Left hindlimb (tissue), 1 donor: ENCODE results near the gene TMEM81.
A peak's percentile ranks its signal among the peaks of the same experiment; 100 is the strongest.

Source experiments
- DNase-seq: peaks from one replicate; pipeline ENCODE4 v3.0.0-alpha.2; 2018

Gene TMEM81, protein sequence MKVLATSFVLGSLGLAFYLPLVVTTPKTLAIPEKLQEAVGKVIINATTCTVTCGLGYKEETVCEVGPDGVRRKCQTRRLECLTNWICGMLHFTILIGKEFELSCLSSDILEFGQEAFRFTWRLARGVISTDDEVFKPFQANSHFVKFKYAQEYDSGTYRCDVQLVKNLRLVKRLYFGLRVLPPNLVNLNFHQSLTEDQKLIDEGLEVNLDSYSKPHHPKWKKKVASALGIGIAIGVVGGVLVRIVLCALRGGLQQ

GRCh38 chr1:205084360-205084759, at the start of gene TMEM81:
Gene TMEM81 (minus strand): TSS chr1:205084460. CDS start chr1:205084320, 140 bp downstream.
- DNase-seq: no peak

- DNase-seq: no peak
These were observed 49.0 kb upstream of the TMEM81 start for GRCh38 chr1:205133287-205133686.

GRCh38 chr1:205129447-205130029, 45.3 kb upstream of the TMEM81 start:
- no peak for DNase-seq

- DNase-seq: no peak
These were observed 43.8 kb upstream of the TMEM81 start for GRCh38 chr1:205128050-205128449.

DNA sequence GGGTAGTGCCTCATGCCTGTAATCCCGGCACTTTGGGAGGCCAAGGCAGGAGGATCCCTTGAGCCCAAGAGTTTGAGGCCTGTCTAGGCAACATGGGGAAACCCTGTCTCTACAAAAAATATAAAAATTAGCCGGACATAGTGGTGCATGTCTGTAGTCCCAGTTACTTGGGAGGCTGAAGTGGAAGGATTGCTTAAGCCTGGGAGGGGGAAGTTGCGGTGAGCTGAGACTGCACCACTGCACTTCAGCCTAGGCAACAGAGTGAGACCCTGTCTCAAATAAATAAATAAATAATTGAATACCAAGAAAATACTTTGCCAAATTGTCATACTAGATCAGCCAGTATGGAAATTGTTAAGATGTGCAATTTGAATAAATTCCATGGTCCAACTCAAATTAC, 43.4 kb upstream of the TMEM81 start:
- no peak for DNase-seq

- no peak for DNase-seq
These were observed 40.5 kb upstream of the TMEM81 start for GRCh38 chr1:205124726-205125125.

- DNase-seq: no peak
These were observed 38.2 kb upstream of the TMEM81 start for GRCh38 chr1:205122489-205122882.

DNA sequence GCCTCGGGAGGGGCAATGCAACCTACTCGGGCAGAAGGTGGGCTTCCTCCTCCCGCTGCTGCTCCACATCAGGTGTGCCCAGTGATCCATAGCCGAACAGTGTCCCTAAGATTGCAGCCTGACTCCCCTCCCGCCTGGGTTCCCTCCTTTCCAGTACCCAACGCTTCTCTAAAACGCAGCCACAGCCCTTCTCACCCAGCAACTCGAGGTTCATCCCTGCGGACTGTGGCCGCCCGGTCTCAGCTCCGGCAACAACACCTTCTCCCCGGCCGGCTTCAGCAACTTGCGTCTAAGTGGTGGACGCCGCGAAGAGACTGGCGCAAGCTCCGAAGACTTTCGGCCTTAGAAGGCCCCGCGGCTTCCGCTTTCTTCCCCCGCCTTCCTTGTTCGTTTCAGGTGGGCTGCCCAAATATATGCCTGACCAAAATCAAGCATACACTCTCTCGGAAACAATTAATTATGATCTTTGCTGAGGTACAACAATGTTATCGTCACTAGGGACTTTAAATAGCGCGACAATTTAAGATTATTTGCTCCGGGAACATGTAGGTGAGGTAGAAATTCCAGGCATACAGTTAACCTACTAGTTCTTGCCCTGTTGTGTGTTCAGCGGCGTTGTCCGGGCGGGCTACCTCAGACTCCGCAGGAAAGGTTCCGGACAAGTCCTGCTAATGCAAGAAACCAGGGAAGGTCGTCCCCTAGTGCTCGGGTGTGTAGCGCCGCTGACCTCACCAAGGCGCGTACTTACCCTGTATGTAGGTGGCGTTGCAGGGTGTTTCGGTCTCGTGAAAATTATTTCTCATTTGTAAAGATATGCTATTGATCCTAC, 37.6 kb upstream of the TMEM81 start, which contains the start of gene RBBP5:
RBBP5 (minus strand) TSS at position 319 of the 829 bp plus-strand sequence; CDS start at position 214, 105 bp downstream.
- peak; percentile 96 for DNase-seq

- DNase-seq: no peak
These were observed 34.5 kb upstream of the TMEM81 start for GRCh38 chr1:205118752-205119151.

GRCh38 chr1:205111354-205111753, 27.1 kb upstream of the TMEM81 start:
- no peak for DNase-seq

- DNase-seq: no peak
These were observed 25.5 kb upstream of the TMEM81 start for GRCh38 chr1:205109711-205110110.

GRCh38 chr1:205109269-205109668, 25.0 kb upstream of the TMEM81 start:
- DNase-seq: no peak

- no peak for DNase-seq
These were observed 24.2 kb upstream of the TMEM81 start for GRCh38 chr1:205108464-205108863.

DNA sequence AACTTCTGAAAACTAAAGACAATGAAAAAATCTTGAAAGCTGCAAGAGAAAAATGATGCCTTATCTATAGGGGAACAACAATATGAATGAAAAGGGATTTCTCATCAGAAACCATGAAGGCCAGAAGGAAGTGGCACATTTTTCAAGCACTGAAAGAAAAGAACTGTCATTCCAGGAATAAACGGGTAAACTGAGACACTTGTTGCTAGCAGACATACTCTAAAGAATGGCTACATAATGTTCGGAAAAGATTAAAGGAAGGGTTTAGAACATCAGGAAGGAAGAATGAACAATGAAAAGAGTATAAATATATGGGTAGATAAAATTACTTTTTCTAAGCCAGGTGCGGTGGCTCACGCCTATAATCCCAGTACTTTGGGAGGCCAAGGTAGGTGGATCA, 23.1 kb upstream of the TMEM81 start:
- DNase-seq: no peak

DNA sequence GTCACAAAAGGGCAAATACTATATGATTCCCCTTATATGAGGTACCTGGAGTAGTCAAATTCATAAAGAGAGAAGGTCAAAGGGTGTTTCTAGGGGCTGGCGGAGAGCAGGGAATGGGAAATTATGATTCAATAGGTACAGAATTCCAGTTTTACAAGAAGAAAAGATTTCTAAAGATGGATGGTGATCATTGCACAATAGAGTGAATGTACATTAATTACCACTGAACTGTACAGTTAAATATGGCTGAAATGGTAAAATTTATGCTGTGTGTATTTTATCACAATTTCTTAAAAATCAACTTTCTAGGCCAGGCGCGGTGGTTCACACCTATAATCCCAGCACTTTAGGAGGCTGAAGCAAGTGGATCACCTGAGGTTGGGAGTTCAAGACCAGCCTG, 18.1 kb upstream of the TMEM81 start:
- DNase-seq: no peak

- no peak for DNase-seq
These were observed 14.0 kb upstream of the TMEM81 start for GRCh38 chr1:205098242-205098641.

- DNase-seq: no peak
These were observed 11.2 kb upstream of the TMEM81 start for GRCh38 chr1:205095422-205095821.

DNA sequence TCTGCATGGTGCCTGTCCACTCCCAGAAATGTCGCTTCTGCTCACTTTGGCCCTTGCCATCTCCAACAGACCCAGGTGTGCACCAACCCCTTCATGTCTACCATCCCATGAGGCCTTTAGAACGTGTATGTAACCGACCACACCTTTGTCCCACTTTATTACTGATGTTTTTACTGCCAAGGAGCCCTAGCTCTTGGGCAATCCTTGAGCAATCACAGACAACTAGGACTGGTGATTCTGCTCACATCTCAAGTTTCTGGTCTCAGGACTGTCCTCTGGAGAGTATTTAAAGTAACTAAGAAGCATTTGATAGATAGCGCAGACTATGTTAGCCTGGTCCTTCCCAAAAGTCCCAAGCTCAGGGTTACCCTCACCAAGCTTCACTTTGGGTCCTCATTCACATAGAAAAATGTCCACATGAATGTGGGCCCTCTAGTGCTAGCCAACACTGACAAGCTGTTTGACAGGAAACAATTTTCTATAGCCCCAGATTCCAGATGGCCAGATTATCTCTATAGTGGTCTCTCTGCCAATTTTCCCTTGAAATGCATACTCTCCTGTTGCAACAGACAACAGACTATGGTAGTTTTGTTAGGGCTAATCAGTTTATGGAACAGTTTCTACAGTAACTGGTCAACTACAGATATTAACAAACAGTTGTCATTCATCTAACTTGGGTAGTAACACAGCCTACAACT, 6.9 kb upstream of the TMEM81 start:
- DNase-seq: no peak

- DNase-seq: no peak
These were observed 4.1 kb upstream of the TMEM81 start for GRCh38 chr1:205088341-205088740.

DNA sequence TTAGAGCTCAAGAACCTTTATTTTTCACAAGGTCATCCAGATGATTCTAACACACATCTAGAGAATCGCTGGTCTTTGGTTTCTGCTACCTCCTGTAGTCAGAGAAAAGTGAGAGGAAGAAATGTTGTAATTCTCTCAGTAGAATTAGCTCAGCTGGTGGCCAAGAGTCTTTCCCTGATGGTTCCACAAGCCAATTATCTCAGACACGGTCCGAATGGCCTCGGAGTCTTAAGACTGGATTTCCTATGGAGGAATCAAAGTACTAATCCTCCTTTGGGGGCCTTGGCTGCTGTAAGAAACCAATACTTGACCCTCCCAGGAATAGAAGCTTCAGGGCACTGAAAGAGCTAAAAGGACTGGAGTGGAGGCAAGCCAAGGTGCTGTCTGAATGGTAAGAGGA, 1.8 kb downstream of the TMEM81 start:
- no peak for DNase-seq

DNA sequence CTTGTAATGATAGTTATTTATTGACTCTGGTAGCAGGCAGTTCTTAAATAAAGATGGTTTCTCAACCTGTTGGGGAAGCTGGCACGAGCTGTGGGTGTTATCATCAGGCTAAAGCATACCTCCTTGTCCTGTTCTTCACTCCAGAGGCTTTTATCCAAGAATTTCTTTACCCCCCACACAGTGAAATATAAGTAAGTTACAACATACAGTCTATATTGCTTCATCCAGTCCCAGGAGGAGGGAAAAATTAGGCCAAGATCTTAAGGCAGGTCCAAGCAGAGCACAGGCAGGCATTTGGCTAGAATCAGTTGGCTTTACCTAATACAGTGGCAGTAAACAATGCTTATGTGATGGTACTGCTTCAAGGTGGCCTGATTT, 6.3 kb downstream of the TMEM81 start:
- DNase-seq: no peak

- no peak for DNase-seq
These were observed 6.9 kb downstream of the TMEM81 start for GRCh38 chr1:205077158-205077933.
